H1 (cell line): Measurements from ENCODE around the gene STK11IP. TPM values are rescaled to one million over a fixed set of nuclear protein-coding genes. Genes with fewer than 3 reads are reported as not detected.

Source experiments
- HDAC2 ChIP-seq, 2 experiments: fragments of 300-600 bp in 1 of 2; sonication (generic) in 1 of 2; IDR thresholded peaks; 2 replicates each; pipeline ENCODE4 v1.6.1; 2011 to 2012; ENCODE audit warnings: low read depth in 2 of 2, low read length in 2 of 2, mild to moderate bottlenecking in 2 of 2, moderate library complexity in 2 of 2, borderline replicate concordance in 1 of 2, inconsistent platforms in 1 of 2
- polyA plus RNA-seq, 7 experiments: library from polyadenylated mRNA; depleted of rRNA in 3 of 7; stranded (reverse) in 5 of 7; unstranded in 2 of 7; fragments of >200 nt in 5 of 7; fragments of 200-250 nt in 2 of 7; gene quantifications; 1 replicate in 5 of 7; 2 replicates in 1 of 7; 4 replicates in 1 of 7; pipeline versions ENCODE4 v1.2.1 to v1.2.3, GENCODE V29; 2011 to 2013; ENCODE audit warnings: missing spikeins in 2 of 7, mixed read lengths in 2 of 7
- total RNA-seq: library from RNA; stranded (reverse); fragmentation: NEBNext Ultra II Directional; extraction: Animal tissue kit (Norgen Biotek cat#: 25700); gene quantifications from 2 replicates; pipeline ENCODE4 v1.2.1, GENCODE V29; 2021
- TF ChIP-seq, protein P1 (sequence below): fragments of 300-600 bp; sonication (generic); IDR thresholded peaks from 2 replicates; pipeline ENCODE4 v1.7.1; 2012; ENCODE audit warnings: low read length, moderate library complexity, mild to moderate bottlenecking, inconsistent platforms; ENCODE audit not compliant: insufficient replicate concordance

The STK11IP gene
- total and polyA plus RNA-seq, 2 of the 8 experiments (the other 6 are each of a cell fraction or from before 2014, with no cell fraction given) = 18.5 to 29.6 TPM

DNA sequence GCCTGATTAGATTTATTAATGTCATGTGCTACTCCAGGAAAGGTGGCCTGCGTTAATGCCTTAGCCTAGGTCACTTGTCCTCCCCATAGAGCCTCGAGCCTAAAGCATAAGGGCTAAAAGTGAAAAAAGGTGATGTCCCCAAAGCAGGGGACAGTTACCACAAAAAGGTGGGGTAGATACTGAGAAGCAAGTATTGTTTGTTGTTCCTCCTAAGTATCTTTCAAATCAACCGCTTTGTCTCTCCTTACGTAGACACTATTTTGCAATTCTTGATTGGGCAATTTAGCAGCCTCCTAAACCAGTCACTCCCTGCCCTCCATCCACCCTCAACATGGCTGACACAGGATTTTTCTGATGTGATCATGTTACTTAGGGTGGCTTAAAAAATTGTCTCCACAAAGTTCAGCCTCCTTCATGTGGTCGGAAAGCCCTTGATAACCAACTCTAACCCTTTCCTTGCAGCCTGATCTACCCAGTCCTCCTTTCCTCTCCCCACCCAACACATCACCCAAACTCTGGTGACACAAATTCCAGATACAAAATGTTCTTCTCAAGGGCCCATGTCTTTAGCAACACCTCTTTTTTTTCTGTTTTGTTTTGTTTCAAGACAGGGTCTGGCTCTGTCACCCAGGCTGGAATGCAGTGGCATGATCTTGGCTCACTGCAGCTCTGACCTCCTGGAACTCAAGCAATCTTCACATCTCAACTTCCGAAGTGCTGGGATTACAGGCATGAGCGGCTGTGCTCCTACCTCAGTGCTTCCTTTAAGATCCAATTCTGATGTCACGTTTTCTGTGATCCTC, 18.6 kb upstream of the STK11IP start (continued):
- TF ChIP-seq, protein P1, sequence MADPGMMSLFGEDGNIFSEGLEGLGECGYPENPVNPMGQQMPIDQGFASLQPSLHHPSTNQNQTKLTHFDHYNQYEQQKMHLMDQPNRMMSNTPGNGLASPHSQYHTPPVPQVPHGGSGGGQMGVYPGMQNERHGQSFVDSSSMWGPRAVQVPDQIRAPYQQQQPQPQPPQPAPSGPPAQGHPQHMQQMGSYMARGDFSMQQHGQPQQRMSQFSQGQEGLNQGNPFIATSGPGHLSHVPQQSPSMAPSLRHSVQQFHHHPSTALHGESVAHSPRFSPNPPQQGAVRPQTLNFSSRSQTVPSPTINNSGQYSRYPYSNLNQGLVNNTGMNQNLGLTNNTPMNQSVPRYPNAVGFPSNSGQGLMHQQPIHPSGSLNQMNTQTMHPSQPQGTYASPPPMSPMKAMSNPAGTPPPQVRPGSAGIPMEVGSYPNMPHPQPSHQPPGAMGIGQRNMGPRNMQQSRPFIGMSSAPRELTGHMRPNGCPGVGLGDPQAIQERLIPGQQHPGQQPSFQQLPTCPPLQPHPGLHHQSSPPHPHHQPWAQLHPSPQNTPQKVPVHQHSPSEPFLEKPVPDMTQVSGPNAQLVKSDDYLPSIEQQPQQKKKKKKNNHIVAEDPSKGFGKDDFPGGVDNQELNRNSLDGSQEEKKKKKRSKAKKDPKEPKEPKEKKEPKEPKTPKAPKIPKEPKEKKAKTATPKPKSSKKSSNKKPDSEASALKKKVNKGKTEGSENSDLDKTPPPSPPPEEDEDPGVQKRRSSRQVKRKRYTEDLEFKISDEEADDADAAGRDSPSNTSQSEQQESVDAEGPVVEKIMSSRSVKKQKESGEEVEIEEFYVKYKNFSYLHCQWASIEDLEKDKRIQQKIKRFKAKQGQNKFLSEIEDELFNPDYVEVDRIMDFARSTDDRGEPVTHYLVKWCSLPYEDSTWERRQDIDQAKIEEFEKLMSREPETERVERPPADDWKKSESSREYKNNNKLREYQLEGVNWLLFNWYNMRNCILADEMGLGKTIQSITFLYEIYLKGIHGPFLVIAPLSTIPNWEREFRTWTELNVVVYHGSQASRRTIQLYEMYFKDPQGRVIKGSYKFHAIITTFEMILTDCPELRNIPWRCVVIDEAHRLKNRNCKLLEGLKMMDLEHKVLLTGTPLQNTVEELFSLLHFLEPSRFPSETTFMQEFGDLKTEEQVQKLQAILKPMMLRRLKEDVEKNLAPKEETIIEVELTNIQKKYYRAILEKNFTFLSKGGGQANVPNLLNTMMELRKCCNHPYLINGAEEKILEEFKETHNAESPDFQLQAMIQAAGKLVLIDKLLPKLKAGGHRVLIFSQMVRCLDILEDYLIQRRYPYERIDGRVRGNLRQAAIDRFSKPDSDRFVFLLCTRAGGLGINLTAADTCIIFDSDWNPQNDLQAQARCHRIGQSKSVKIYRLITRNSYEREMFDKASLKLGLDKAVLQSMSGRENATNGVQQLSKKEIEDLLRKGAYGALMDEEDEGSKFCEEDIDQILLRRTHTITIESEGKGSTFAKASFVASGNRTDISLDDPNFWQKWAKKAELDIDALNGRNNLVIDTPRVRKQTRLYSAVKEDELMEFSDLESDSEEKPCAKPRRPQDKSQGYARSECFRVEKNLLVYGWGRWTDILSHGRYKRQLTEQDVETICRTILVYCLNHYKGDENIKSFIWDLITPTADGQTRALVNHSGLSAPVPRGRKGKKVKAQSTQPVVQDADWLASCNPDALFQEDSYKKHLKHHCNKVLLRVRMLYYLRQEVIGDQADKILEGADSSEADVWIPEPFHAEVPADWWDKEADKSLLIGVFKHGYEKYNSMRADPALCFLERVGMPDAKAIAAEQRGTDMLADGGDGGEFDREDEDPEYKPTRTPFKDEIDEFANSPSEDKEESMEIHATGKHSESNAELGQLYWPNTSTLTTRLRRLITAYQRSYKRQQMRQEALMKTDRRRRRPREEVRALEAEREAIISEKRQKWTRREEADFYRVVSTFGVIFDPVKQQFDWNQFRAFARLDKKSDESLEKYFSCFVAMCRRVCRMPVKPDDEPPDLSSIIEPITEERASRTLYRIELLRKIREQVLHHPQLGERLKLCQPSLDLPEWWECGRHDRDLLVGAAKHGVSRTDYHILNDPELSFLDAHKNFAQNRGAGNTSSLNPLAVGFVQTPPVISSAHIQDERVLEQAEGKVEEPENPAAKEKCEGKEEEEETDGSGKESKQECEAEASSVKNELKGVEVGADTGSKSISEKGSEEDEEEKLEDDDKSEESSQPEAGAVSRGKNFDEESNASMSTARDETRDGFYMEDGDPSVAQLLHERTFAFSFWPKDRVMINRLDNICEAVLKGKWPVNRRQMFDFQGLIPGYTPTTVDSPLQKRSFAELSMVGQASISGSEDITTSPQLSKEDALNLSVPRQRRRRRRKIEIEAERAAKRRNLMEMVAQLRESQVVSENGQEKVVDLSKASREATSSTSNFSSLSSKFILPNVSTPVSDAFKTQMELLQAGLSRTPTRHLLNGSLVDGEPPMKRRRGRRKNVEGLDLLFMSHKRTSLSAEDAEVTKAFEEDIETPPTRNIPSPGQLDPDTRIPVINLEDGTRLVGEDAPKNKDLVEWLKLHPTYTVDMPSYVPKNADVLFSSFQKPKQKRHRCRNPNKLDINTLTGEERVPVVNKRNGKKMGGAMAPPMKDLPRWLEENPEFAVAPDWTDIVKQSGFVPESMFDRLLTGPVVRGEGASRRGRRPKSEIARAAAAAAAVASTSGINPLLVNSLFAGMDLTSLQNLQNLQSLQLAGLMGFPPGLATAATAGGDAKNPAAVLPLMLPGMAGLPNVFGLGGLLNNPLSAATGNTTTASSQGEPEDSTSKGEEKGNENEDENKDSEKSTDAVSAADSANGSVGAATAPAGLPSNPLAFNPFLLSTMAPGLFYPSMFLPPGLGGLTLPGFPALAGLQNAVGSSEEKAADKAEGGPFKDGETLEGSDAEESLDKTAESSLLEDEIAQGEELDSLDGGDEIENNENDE = no peak
- no peak for TF ChIP-seq HDAC2 (IDR thresholded peaks at IDR 0.05; ENCODE audit: borderline replicate concordance in 1 of 2, low read depth in 2 of 2, low read length in 2 of 2)
